H1 (cell line): ENCODE measurements around the gene UBE2M. TPM values are rescaled to one million over a fixed set of nuclear protein-coding genes. Genes with fewer than 3 reads are reported as not detected.

Experiments
- CHD1 ChIP-seq: IDR thresholded peaks from 2 replicates; pipeline ENCODE4 v1.6.1; 2012; ENCODE audit warnings: low read depth, low read length, improper control_type of control experiment
- CHD7 ChIP-seq: fragments of 300-600 bp; sonication (generic); IDR thresholded peaks from 2 replicates; pipeline ENCODE4 v1.7.1; 2012; ENCODE audit warnings: low read length, moderate library complexity, mild to moderate bottlenecking, inconsistent platforms; ENCODE audit not compliant: insufficient replicate concordance
- JUN ChIP-seq: IDR thresholded peaks from 2 replicates; pipeline ENCODE4 v1.6.1; 2011; ENCODE audit warnings: low read depth, mild to moderate bottlenecking, improper control_type of control experiment, low read length
- RBBP5 ChIP-seq: IDR thresholded peaks from 2 replicates; pipeline ENCODE4 v1.7.1; 2012; ENCODE audit warnings: low read depth, mild to moderate bottlenecking, inconsistent platforms, low read length, moderate library complexity, borderline replicate concordance
- SP2 ChIP-seq: IDR thresholded peaks from 2 replicates; pipeline ENCODE4 v1.6.1; 2012; ENCODE audit warnings: mild to moderate bottlenecking, low read length, inconsistent platforms
- SRF ChIP-seq: IDR thresholded peaks from 2 replicates; pipeline ENCODE4 v1.6.1; 2011; ENCODE audit warnings: mild to moderate bottlenecking, low read depth, low read length, moderate library complexity
- TBP ChIP-seq: IDR thresholded peaks from 2 replicates; pipeline ENCODE4 v1.6.1; 2011; ENCODE audit warnings: low read depth, low read length, improper control_type of control experiment
- polyA plus RNA-seq, 7 experiments: library from polyadenylated mRNA; depleted of rRNA in 3 of 7; stranded (reverse) in 5 of 7; unstranded in 2 of 7; fragments of >200 nt in 5 of 7; fragments of 200-250 nt in 2 of 7; gene quantifications; 1 replicate in 5 of 7; 2 replicates in 1 of 7; 4 replicates in 1 of 7; pipeline versions ENCODE4 v1.2.1 to v1.2.3, GENCODE V29; 2011 to 2013; ENCODE audit warnings: missing spikeins in 2 of 7, mixed read lengths in 2 of 7
- total RNA-seq: library from RNA; stranded (reverse); fragmentation: NEBNext Ultra II Directional; extraction: Animal tissue kit (Norgen Biotek cat#: 25700); gene quantifications from 2 replicates; pipeline ENCODE4 v1.2.1, GENCODE V29; 2021
- TF ChIP-seq, protein P1 (sequence below): IDR thresholded peaks from 2 replicates; pipeline ENCODE4 v1.6.1; 2012; ENCODE audit warnings: low read length, inconsistent platforms

UBE2M gene
- total and polyA plus RNA-seq, 2 of the 8 experiments (the other 6 are each of a cell fraction or from before 2014, with no cell fraction given), result 93.8 to 114 TPM

DNA sequence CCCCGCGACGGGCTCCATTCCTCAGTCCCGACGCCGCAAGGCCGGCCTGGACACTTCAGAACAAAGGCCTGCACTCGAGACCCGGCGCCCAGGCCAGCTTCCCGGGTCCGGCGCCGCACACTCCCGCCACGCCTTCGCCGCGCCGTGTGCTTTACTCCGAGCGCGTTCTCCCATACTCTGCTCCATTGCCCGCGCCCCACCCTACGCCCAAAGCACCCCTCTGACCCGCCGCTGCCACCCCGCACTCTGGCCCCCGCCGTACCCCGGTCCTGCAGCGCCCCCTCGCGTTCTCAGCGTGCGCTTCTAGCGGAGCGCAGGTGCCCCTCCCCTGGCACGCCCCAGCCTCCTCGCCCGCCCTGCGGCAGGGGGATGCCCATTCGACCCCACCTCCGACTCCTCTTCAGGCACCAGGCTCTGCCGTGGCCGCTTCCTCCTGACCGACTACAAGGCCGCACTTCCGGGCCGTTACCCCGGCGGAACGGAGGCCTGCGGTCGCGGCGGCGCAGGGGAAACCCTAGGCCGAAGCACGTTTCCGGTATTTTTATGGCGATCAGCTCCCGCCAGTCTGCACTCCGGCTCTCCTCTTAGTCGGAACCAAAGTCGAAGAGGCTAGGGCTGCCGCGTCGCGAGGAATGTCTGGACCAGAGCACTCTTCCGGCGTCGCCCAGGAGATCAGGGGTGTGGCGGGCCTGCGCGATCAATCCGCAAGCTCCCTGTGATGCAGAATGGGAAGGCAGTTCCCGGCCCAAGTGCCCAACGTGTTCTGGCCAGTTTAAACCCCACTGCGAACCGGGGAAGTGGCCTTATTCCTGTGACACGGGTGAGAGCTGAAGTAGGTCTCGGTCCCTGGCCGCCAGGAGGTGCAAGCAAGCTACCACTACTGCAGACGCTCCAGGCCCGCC is 38.8 kb downstream of the UBE2M start, which contains the start of gene ZBTB45 (continued):
- TF ChIP-seq, protein P1, sequence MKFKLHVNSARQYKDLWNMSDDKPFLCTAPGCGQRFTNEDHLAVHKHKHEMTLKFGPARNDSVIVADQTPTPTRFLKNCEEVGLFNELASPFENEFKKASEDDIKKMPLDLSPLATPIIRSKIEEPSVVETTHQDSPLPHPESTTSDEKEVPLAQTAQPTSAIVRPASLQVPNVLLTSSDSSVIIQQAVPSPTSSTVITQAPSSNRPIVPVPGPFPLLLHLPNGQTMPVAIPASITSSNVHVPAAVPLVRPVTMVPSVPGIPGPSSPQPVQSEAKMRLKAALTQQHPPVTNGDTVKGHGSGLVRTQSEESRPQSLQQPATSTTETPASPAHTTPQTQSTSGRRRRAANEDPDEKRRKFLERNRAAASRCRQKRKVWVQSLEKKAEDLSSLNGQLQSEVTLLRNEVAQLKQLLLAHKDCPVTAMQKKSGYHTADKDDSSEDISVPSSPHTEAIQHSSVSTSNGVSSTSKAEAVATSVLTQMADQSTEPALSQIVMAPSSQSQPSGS, result peak; percentile 52; the same call in 1 of the 2 replicates
- peak; percentile 50 for TF ChIP-seq CHD7
- TF ChIP-seq JUN, result peak; percentile 33; the same call in 1 of the 2 replicates
- TF ChIP-seq RBBP5, result peak; percentile 76
- TF ChIP-seq CHD1, result no peak
- TF ChIP-seq SRF, result peak; percentile 53
- TF ChIP-seq SP2, result no peak
- peak; percentile 95 for TF ChIP-seq TBP
